Panc1 (cell line): ENCODE results near the gene FUT3.

Experiments used
- CTCF ChIP-seq: fragments of 450-650 bp; IDR thresholded peaks from 2 replicates; pipeline ENCODE4 v1.5.1; 2017; ENCODE audit warnings: mild to moderate bottlenecking
- TCF7L2 ChIP-seq: IDR thresholded peaks from 2 replicates; pipeline ENCODE4 v1.6.1; 2011; ENCODE audit warnings: mild to moderate bottlenecking, low read depth, low read length, inconsistent platforms

GRCh38 chr19:5881543-5882299 lies 30.5 kb upstream of the FUT3 start:
- TF ChIP-seq CTCF (no peak), TCF7L2 (no peak)
